RKO (cell line): Measurements from ENCODE around the gene TRPC4AP.

Experiments
- DNase-seq: peaks from one replicate; pipeline ENCODE4 v3.0.0-alpha.2; 2016; ENCODE audit warnings: low spot score

Gene TRPC4AP

DNA sequence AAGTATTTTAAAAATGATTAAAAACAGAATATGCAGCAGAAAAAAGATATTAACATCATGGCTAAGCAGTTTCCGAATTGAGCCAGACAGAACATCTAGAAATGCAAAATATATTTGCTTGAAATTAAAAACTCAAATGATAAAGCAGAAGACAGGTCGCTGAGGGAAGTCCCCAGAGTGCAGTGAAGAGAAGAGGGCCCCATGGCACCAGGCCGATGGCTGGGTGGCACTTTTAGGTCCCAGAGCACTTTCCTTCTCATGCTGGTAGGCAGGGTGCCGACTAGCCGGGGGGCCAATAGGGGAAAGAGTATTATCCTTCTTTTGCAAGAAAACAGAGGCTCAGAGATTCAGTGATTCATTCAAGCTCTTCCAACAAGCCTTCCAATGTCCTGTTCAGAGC, 78.1 kb downstream of the TRPC4AP start:
- DNase-seq: no peak

DNA sequence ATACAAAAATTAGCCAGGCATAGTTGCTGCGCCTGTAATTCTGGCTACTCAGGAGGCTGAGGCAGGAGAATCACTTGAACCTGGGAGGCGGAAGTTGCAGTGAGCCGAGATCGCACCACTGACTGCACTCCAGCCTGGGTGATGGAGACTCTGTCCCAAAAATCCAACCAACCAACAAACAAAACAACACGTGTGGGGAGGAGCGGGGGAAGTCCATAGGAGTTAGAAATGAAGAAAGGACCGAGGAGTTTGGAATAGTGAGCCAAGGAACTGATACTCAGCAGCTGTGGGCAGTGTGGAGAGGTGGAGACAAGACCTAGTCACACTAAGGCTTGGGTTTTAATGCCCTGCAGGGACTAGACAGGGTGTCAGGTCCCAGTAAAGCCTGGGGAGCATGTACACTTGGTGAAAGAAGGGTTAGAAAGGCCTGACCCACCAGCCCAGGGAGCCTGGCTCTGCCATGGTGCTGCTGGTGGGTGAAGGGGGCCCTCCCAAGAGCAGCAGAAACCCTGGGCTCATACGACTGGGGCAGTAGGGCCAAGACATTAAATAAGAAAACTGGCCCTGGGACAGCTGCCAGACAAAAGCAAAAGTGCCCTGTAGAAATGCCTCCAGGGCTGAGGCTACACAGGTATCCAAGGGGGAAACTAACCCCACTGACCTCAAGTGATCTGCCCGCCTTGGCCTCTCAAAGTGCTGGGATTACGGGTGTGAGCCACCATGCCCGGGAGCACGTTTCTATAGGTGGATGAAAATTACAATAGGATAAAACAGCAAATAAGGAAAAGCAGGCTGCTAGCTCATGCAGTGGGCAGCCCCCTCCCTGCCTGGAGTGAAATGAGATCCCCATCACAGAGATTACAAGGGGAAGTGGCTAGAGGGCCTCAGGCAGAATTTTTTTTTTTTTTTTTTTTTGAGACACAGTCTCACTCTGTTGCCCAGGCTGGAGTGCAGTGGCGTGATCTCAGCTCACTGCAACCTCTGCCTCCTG, 78.9 kb downstream of the TRPC4AP start:
- no peak for DNase-seq

GRCh38 chr20:35012227-35013069, 80.2 kb downstream of the TRPC4AP start:
- DNase-seq: no peak

GRCh38 chr20:35011589-35012226, 80.9 kb downstream of the TRPC4AP start:
- DNase-seq: no peak

DNA sequence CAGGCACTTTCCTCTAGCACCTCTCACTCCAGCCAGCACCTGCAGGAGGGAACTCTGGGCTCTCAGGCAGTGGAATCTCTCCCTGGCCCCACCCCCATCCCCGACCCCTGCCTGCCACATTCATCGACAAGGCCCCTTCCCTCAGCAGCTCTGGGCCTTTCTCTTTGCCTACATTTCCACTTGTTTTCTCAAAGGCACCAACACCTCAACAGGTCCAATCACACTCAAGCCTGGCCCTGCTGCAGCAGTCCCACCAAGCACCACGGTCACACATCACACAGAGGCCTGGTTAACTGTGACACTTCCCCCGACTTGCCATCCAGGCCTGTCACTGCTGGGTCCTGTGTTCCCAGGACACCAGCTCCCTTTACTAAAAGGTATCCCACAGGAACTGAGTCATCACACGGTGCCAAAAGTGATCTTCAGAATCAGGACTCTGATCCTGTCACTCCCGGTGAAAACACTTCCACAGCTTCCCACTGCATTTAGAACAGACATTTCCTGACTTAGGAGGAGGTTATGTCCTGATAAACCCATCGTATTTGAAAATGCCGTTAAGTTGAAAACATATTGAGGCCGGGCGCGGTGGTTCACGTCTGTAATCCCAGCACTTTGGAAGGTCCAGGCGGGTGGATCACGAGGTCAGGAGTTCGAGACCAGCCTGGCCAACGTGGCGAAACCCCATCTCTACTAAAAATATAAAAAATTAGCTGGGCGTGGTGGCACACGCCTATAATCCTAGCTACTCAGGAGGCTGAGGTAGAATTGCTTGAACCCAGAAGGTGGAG, 82.0 kb downstream of the TRPC4AP start:
- no peak for DNase-seq

GRCh38 chr20:35009665-35010328, 82.8 kb downstream of the TRPC4AP start:
- no peak for DNase-seq

- DNase-seq: no peak
Observed at GRCh38 chr20:35008411-35009342, 83.9 kb downstream of the TRPC4AP start.

GRCh38 chr20:35007891-35008290, 84.7 kb downstream of the TRPC4AP start:
- no peak for DNase-seq

- no peak for DNase-seq
Observed at GRCh38 chr20:35007413-35007812, 85.2 kb downstream of the TRPC4AP start.

GRCh38 chr20:35006531-35006971, 86.1 kb downstream of the TRPC4AP start:
- DNase-seq: no peak

- DNase-seq: no peak
Observed at GRCh38 chr20:35006009-35006408, 86.6 kb downstream of the TRPC4AP start.

DNA sequence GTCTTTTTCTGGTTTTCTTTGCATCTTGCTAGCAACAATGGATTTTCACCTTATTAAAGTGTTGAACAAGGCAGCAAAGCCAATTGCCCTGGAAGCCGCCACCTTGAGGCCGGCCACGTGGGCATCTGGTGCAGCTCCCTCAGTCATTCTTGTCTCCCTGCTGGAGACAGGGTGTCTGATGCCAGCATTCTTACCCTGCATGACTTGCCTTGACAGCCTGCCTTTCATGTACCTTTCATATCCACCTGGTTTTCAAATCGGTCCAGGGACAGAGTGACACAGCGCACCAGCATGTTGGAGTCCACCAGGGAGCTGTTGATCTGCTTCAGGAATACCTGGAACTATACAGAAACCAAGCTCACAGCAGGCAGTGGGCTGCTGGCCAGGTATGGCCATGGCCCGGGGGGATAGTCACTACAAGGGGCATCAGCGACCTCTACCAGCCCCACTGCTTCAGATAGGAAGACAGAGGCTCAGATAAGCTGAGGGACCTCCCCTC, 87.1 kb downstream of the TRPC4AP start:
- no peak for DNase-seq

GRCh38 chr20:35004749-35005462, 87.7 kb downstream of the TRPC4AP start:
- no peak for DNase-seq

DNA sequence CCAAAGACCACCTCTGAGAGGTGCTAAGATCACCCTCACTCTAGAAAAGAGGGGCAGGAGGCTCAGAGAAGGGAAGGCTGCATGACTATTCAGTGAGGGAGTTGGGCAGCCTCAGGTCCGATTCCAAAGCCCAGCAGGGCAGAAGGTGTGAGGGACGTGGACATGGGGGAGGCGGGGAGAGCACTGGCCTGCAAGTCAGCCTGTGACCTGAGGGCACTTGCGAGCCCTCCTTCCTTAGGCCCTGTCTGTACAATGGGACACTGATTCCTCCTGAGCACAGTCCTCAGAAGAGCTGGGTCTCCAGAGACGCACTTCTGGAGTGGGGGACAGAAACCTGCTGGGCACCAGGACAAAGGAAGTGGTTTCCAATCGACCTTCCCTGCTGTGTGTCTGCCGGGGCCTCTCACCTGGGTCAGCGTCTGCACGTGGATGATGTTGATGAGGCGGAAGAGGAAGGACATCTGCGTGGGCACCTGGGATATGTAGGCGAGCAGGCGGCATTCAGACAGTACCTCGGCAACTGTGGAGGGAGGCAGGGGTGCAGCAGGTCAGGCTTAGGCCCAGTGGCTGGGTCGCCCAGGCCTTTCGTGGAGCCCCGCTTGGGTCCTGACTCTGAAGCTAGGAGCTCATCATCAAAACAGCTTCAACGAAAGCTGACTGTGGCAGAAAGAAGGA, 88.4 kb downstream of the TRPC4AP start:
- no peak for DNase-seq

DNA sequence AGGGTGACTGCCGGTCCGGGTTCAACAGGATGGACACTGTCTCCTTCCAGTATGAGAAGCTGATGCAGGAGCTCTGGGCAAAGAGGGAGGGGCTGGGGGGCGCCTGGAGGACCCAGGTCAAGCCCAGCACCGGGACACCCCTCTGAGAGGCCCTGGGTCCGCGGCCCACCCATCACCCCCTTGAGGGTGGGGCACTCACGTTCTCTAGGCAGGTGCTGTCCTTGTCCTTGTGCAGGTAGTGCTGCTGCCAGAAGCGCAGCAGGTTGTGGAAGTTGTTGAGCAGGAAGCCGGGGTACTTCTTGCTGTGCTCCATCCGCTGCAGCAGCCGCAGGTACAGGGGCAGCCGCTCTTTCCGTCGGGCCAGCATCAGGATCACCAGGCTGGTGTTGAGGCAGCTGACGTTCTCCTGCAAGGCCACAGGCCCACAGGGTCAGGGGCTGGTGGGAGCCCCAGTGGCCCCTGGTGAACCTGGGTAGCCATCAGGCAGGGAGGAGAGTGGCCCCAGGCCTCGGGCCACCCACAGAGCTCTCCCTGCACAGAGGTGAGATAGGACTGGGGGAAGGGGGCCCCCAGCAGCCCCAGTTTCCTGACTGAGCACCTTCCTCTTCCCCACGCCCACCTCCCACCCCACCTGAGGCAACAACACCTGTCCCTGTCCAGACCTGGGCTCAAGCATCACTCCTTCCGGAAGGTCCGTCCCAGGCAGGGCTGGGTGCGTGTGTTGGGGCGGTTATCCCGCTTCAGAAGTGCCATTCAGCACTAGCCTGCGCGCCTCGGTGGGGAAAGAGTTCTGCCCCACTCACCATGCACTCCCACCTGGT, 89.2 kb downstream of the TRPC4AP start:
- no peak for DNase-seq

GRCh38 chr20:35002426-35003210, 90.0 kb downstream of the TRPC4AP start:
- DNase-seq: no peak
